Erythroblast (primary cell): ENCODE measurements around the gene FBXO46.

ENCODE experiments used
- GATA1 ChIP-seq: IDR thresholded peaks from 2 replicates; pipeline ENCODE4 v1.6.1; 2011; ENCODE audit warnings: low read depth, mild to moderate bottlenecking, control low read depth, low read length, moderate library complexity
- POLR2A ChIP-seq: IDR thresholded peaks from 2 replicates; pipeline ENCODE4 v1.6.1; 2011; ENCODE audit warnings: mild to moderate bottlenecking, low read length

- TF ChIP-seq POLR2A (no peak), GATA1 (no peak)
These were observed 44.1 kb upstream of the FBXO46 start for GRCh38 chr19:45774765-45775164.
